Trophoblast cell (in vitro differentiated cells and primary cell): Measurements from ENCODE around the gene GPR3.

Experiments
- DNase-seq, 2 donors: peaks; one replicate each; pipeline ENCODE4 v3.0.0-alpha.2; 2016
- H2AFZ ChIP-seq: 2 replicates; pipeline ENCODE4 v1.6.1; 2013; ENCODE audit warnings: low read length, moderate library complexity, mild to moderate bottlenecking; ENCODE audit not compliant: insufficient read depth, poor library complexity
- H2AK5ac ChIP-seq: 2 replicates; pipeline ENCODE4 v1.6.1; 2013; ENCODE audit warnings: mild to moderate bottlenecking, low read length
- H2BK120ac ChIP-seq: 2 replicates; pipeline ENCODE4 v1.6.1; 2013; ENCODE audit warnings: low read length, mild to moderate bottlenecking, moderate library complexity; ENCODE audit not compliant: insufficient read depth, poor library complexity
- H2BK12ac ChIP-seq: 2 replicates; pipeline ENCODE4 v1.6.1; 2013; ENCODE audit warnings: mild to moderate bottlenecking, low read length, moderate library complexity
- H2BK5ac ChIP-seq: 2 replicates; pipeline ENCODE4 v1.6.1; 2013; ENCODE audit warnings: low read length, low read depth, moderate library complexity, mild to moderate bottlenecking; ENCODE audit not compliant: poor library complexity
- H3K14ac ChIP-seq: 2 replicates; pipeline ENCODE4 v1.6.1; 2013; ENCODE audit warnings: mild to moderate bottlenecking, low read length
- H3K18ac ChIP-seq: 2 replicates; pipeline ENCODE4 v1.6.1; 2013; ENCODE audit warnings: mild to moderate bottlenecking, low read length
- H3K23ac ChIP-seq: 2 replicates; pipeline ENCODE4 v1.6.1; 2013; ENCODE audit warnings: low read length
- H3K27ac ChIP-seq: 2 replicates; pipeline ENCODE4 v1.5.1; 2013; ENCODE audit warnings: low read depth, mild to moderate bottlenecking, inconsistent platforms, low read length, moderate library complexity
- H3K27me3 ChIP-seq: 2 replicates; pipeline ENCODE4 v1.6.1; 2013; ENCODE audit warnings: inconsistent platforms, mild to moderate bottlenecking, low read length, moderate library complexity; ENCODE audit not compliant: insufficient read depth
- H3K36me3 ChIP-seq, 2 experiments: 1 replicate in 1 of 2; 2 replicates in 1 of 2; pipeline ENCODE4 v1.6.1; 2013; ENCODE audit warnings: low read length in 2 of 2, mild to moderate bottlenecking in 2 of 2, moderate library complexity in 1 of 2; ENCODE audit not compliant: insufficient read depth in 2 of 2, control insufficient read depth in 1 of 2
- H3K4ac ChIP-seq: 2 replicates; pipeline ENCODE4 v1.6.1; 2013; ENCODE audit warnings: low read depth, mild to moderate bottlenecking, low read length, moderate library complexity
- H3K4me1 ChIP-seq, 2 experiments: 1 replicate in 1 of 2; 2 replicates in 1 of 2; pipeline ENCODE4 v1.6.1; 2013; ENCODE audit warnings: low read length in 2 of 2, mild to moderate bottlenecking in 2 of 2, moderate library complexity in 1 of 2; ENCODE audit not compliant: insufficient read depth in 2 of 2, control insufficient read depth in 1 of 2
- H3K4me2 ChIP-seq: 2 replicates; pipeline ENCODE4 v1.6.1; 2013; ENCODE audit warnings: inconsistent platforms, mild to moderate bottlenecking, low read length, moderate library complexity
- H3K4me3 ChIP-seq: 2 replicates; pipeline ENCODE4 v1.5.1; 2013; ENCODE audit warnings: mild to moderate bottlenecking, low read depth, low read length, inconsistent platforms
- H3K79me1 ChIP-seq: one replicate; pipeline ENCODE4 v1.6.1; 2013; ENCODE audit warnings: low read length
- H3K79me2 ChIP-seq: 2 replicates; pipeline ENCODE4 v1.6.1; 2013; ENCODE audit warnings: low read length, mild to moderate bottlenecking; ENCODE audit not compliant: control insufficient read depth, insufficient read depth, poor library complexity
- H3K9ac ChIP-seq: 2 replicates; pipeline ENCODE4 v1.6.1; 2013; ENCODE audit warnings: mild to moderate bottlenecking, low read length
- H3K9me3 ChIP-seq: 2 replicates; pipeline ENCODE4 v1.6.1; 2013; ENCODE audit warnings: low read depth, mild to moderate bottlenecking, control low read depth, inconsistent platforms, low read length; ENCODE audit not compliant: insufficient read depth
- H4K12ac ChIP-seq: 2 replicates; pipeline ENCODE4 v1.6.1; 2013; ENCODE audit warnings: low read depth, mild to moderate bottlenecking, low read length, moderate library complexity
- H4K8ac ChIP-seq: 2 replicates; pipeline ENCODE4 v1.6.1; 2013; ENCODE audit warnings: low read depth, mild to moderate bottlenecking, low read length, moderate library complexity
- H4K91ac ChIP-seq: one replicate; pipeline ENCODE4 v1.6.1; 2013; ENCODE audit warnings: low read depth, mild to moderate bottlenecking, low read length, moderate library complexity
- WGBS: extraction: QIAGEN DNeasy Blood & Tissue Kit; methylation state at CpG from one replicate; pipeline ENCODE4 v1.1.7; 2013; ENCODE audit warnings: missing lambda C conversion rate; ENCODE audit not compliant: insufficient read length, insufficient coverage; ENCODE audit errors: extremely low coverage; 5-methylcytosine and 5-hydroxymethylcytosine counted together

Gene GPR3

DNA sequence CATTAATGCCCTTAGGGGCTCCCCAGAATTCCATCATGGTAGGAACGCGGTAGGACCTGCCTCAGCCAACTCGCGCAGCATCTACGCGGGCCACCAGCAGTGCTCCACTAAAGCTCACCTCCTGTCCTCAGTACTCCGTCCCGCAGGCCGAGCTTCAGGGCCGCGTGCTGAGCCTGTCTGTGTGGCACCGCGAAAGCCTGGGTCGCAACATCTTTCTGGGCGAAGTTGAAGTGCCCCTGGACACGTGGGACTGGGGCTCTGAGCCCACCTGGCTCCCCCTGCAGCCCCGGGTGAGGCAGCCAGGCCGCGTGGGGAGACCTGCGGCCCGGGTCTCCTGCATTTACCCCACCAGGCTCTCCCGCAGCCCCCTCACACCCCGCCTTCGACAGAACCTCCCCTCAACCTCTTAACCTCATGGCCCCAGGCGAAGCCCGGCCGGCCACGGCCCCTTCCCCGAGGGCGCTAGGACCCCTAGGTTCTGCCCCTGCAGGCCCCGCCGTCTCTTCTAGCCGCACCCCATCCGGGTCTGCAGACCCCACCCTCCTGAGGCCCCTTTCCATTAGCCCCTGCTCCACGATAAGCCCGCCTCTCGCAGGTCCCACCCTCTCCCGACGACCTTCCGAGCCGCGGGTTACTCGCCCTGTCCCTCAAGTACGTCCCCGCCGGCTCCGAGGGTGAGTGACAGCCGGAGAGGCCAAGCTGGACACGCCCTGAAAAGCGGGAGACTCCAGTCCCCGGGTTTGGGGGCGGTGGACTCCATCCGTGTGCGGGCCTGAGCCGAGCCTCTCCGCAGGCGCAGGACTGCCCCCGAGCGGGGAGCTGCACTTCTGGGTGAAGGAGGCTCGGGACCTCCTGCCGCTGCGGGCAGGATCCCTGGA, 41.5 kb upstream of the GPR3 start:
- H3K36me3 ChIP-seq: peaks cover 3 to 8% of the 10 kb centered on the region in 2 experiments
- H2AFZ ChIP-seq: peak overlapping the region; percentile 24
- H2AK5ac ChIP-seq: peak overlapping the region; percentile 13
- no peaks in the 10 kb centered on the region for H3K27me3 ChIP-seq
- H2BK12ac ChIP-seq: no peak overlapping the region
- no peak overlapping the region for H3K4ac ChIP-seq
- peak overlapping the region; percentile 56 for H4K91ac ChIP-seq
- peaks cover 22 to 28% of the 10 kb centered on the region in 2 experiments for H3K4me1 ChIP-seq
- peak; percentile 78 to 90 for DNase-seq
- peaks cover 6% of the 10 kb centered on the region for H3K9me3 ChIP-seq
- H3K23ac ChIP-seq: no peak overlapping the region
- H2BK120ac ChIP-seq: no peak overlapping the region
- no peak overlapping the region for H3K18ac ChIP-seq
- H3K9ac ChIP-seq: no peak overlapping the region
- peaks cover 11% of the 10 kb centered on the region for H3K79me1 ChIP-seq
- peak overlapping the region; percentile 66 for H3K4me2 ChIP-seq
- H3K4me3 ChIP-seq: peak overlapping the region; percentile 6
- H4K12ac ChIP-seq: no peak overlapping the region
- no peak overlapping the region for H3K27ac ChIP-seq
- peak overlapping the region; percentile 44 for H4K8ac ChIP-seq
- peak overlapping the region; percentile 23 for H3K14ac ChIP-seq
- no CpG with 5 or more reads among the region's 62 CpGs for WGBS
- H3K79me2 ChIP-seq: no peaks in the 10 kb centered on the region
- no peak overlapping the region for H2BK5ac ChIP-seq

- Histone ChIP-seq H2BK120ac (no peak overlapping the region), H3K4me3 (no peak overlapping the region), H3K18ac (no peak overlapping the region), H3K79me1 (peaks cover 11% of the 10 kb centered on the region), H3K79me2 (no peaks in the 10 kb centered on the region), H2AFZ (peak overlapping the region; percentile 24), H3K4me2 (peak overlapping the region; percentile 66), H3K4me1 (peaks cover 22 to 28% of the 10 kb centered on the region in 2 experiments), H2AK5ac (peak overlapping the region; percentile 32), H3K27me3 (no peaks in the 10 kb centered on the region), H3K14ac (no peak overlapping the region), H3K4ac (no peak overlapping the region), H4K91ac (no peak overlapping the region), H4K12ac (no peak overlapping the region), H3K23ac (no peak overlapping the region), H3K9me3 (peaks cover 6% of the 10 kb centered on the region), H3K27ac (no peak overlapping the region), H3K36me3 (peaks cover 4 to 11% of the 10 kb centered on the region in 2 experiments), H4K8ac (peak overlapping the region; percentile 8), H2BK5ac (no peak overlapping the region), H2BK12ac (no peak overlapping the region), H3K9ac (no peak overlapping the region)
- DNase-seq: no peak
- WGBS: no CpG with 5 or more reads among the region's 8 CpGs
These were observed 40.8 kb upstream of the GPR3 start for GRCh38 chr1:27351541-27352107.

DNA sequence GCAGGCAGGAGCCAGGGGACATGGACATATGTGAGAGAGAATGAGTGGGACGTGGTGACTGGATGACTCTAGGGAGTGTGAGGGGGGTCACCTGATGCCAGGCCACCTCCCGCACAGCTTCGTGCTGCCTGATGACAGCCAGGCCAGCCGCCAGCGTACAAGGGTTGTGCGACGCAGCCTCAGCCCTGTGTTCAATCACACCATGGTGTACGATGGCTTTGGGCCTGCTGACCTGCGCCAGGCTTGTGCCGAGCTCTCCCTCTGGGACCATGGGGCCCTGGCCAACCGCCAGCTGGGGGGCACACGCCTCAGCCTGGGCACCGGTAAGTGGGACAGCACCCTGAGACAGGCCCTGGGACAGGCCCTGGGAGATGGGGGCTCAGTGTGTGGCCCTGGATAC, 39.3 kb upstream of the GPR3 start:
- WGBS: no CpG with 5 or more reads among the region's 13 CpGs
- H3K79me2 ChIP-seq: no peaks in the 10 kb centered on the region
- no peaks in the 10 kb centered on the region for H3K27me3 ChIP-seq
- no peak overlapping the region for H3K23ac ChIP-seq
- no peak overlapping the region for H3K4me3 ChIP-seq
- no peak overlapping the region for H2AFZ ChIP-seq
- no peak overlapping the region for H2BK5ac ChIP-seq
- no peak overlapping the region for H3K9ac ChIP-seq
- H3K4me1 ChIP-seq: peaks cover 19 to 26% of the 10 kb centered on the region in 2 experiments
- H4K12ac ChIP-seq: no peak overlapping the region
- no peak overlapping the region for H4K91ac ChIP-seq
- no peak for DNase-seq
- peaks cover 4 to 15% of the 10 kb centered on the region in 2 experiments for H3K36me3 ChIP-seq
- H4K8ac ChIP-seq: no peak overlapping the region
- no peak overlapping the region for H3K18ac ChIP-seq
- no peak overlapping the region for H3K4me2 ChIP-seq
- H3K4ac ChIP-seq: no peak overlapping the region
- no peak overlapping the region for H3K27ac ChIP-seq
- no peak overlapping the region for H2AK5ac ChIP-seq
- H3K14ac ChIP-seq: no peak overlapping the region
- H3K79me1 ChIP-seq: peaks cover 11% of the 10 kb centered on the region
- peaks cover 6% of the 10 kb centered on the region for H3K9me3 ChIP-seq
- no peak overlapping the region for H2BK12ac ChIP-seq
- no peak overlapping the region for H2BK120ac ChIP-seq

- Histone ChIP-seq H3K18ac (no peak overlapping the region), H3K4me1 (peaks cover 19 to 26% of the 10 kb centered on the region in 2 experiments), H2AK5ac (no peak overlapping the region), H4K12ac (no peak overlapping the region), H4K91ac (no peak overlapping the region), H3K27ac (no peak overlapping the region), H2BK12ac (no peak overlapping the region), H3K9ac (no peak overlapping the region), H3K79me2 (no peaks in the 10 kb centered on the region), H3K14ac (no peak overlapping the region), H3K4ac (no peak overlapping the region), H2BK5ac (no peak overlapping the region), H4K8ac (no peak overlapping the region), H2BK120ac (no peak overlapping the region), H3K9me3 (peaks cover 6% of the 10 kb centered on the region), H3K4me3 (no peak overlapping the region), H3K23ac (no peak overlapping the region), H3K36me3 (peaks cover 4 to 20% of the 10 kb centered on the region in 2 experiments), H3K27me3 (no peaks in the 10 kb centered on the region), H3K79me1 (peaks cover 11% of the 10 kb centered on the region), H3K4me2 (no peak overlapping the region), H2AFZ (no peak overlapping the region)
- WGBS: no CpG with 5 or more reads among the region's 3 CpGs
- DNase-seq: no peak
These were observed 38.8 kb upstream of the GPR3 start for GRCh38 chr1:27353629-27354028.
